Thyroid gland (tissue), 4 donors: ENCODE data around the gene KCNQ1.

Experiments used
- POLR2A ChIP-seq, 2 donors: fragments of 450-650 bp; IDR thresholded peaks; one replicate each; pipeline ENCODE4 v1.6.1; 2017; ENCODE audit warnings: antibody characterized with exemption in 2 of 2, mild to moderate bottlenecking in 2 of 2, moderate library complexity in 1 of 2
- TF ChIP-seq, protein P1 (sequence below), 6 experiments: fragments of 200-600 bp in 3 of 6; fragments of 450-650 bp in 3 of 6; sonication (generic) in 3 of 6; IDR thresholded peaks; one replicate each; pipeline ENCODE4 v1.5.1; 2016 to 2019; ENCODE audit warnings: antibody characterized with exemption in 6 of 6, mild to moderate bottlenecking in 2 of 6, inconsistent platforms in 1 of 6, moderate library complexity in 1 of 6

DNA sequence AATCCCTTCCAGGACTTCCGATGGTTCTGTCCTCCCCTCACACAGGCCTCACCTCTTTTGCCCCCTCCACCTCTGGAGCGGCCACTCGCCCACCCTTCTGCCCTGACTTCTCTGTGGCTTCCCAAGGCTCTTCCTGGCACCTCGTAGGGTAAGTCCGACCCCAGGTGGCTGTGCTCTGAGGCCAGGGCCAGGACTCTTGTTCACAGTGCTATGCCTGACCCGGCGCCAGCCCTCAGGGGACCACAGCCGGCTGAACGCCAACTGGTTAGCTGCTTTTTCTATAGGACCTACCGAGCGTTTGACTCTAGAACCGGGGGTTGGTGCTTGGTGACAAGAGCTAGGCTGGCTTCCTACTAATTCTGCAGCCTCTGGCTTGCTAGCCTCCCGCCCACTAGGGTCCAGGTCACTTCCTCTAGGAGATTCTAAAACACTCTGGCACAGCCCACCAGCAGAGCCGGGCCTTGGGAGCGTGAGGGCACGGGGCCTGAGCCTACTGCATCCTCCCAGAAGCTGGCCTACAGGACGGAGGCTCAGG is 283.4 kb downstream of the KCNQ1 start:
- TF ChIP-seq, protein P1, sequence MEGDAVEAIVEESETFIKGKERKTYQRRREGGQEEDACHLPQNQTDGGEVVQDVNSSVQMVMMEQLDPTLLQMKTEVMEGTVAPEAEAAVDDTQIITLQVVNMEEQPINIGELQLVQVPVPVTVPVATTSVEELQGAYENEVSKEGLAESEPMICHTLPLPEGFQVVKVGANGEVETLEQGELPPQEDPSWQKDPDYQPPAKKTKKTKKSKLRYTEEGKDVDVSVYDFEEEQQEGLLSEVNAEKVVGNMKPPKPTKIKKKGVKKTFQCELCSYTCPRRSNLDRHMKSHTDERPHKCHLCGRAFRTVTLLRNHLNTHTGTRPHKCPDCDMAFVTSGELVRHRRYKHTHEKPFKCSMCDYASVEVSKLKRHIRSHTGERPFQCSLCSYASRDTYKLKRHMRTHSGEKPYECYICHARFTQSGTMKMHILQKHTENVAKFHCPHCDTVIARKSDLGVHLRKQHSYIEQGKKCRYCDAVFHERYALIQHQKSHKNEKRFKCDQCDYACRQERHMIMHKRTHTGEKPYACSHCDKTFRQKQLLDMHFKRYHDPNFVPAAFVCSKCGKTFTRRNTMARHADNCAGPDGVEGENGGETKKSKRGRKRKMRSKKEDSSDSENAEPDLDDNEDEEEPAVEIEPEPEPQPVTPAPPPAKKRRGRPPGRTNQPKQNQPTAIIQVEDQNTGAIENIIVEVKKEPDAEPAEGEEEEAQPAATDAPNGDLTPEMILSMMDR (IDR thresholded peaks at IDR 0.05), result no peak
- TF ChIP-seq POLR2A (IDR thresholded peaks at IDR 0.05), result no peak
